Measurements from ENCODE around the gene MGST2. TPM values are rescaled to one million over a fixed set of nuclear protein-coding genes. Genes with fewer than 3 reads are reported as not detected.

MGST2 gene
- polyA plus RNA-seq, 1 experiment, result 10.0 TPM

DNA sequence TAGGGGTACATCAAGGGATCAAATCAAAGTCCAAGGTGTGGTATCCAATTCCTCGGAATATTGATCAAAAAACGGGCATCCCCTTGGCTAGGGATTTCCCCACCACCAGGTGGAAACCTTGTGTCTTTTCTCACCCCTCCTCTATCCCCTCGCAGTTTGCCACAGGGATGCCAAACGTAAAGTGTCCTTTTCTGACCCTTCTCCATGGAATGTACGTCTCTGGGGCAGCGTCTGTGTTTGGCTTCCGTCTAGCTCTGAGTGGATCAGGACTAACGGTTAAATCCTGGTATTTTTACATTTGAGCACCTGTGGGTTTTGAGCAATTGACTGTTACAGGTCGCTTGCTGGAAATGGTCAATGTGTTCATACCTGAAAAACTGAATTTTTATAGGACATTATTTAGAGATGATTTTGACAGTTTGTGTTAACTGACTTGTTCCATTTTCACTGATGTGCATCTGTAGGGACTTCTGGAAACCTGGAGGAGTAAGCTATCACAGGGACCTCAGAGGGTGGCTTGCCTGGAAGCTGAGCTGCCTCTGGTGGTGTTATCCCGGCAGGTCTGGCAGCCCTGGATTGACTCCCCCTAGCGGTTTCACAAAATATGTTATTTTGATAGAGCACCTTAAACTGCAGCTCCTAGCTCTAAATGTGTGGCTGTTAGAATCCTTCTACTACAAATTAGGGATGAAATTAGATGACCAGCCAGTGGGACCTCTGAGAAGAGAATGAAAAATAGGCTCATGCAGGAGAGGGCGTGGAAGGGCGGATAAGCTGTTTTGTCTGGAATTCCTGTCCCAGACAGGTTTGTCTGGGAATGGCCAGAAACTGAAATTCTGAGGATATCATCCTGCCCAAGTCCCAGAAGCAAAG lies 8.8 kb upstream of the MGST2 start:
- ChIA-PET POLR2A (interaction anchor here (0.6 kb wide), 1 partner anchor 27 kb away, joined by 4 read pairs; no protein-coding TSS in a partner anchor), CTCF (interaction anchor here (0.5 to 4.5 kb wide), 33 partner anchors 10 to 970 kb away, joined by 3 to 46 read pairs (median 4); partner anchors contain the start of gene MGST2)
- no peaks in the 10 kb centered on the region for H3K36me3 ChIP-seq (ENCODE audit: control insufficient read depth, insufficient read depth, low read length)
- TF ChIP-seq, protein P1, sequence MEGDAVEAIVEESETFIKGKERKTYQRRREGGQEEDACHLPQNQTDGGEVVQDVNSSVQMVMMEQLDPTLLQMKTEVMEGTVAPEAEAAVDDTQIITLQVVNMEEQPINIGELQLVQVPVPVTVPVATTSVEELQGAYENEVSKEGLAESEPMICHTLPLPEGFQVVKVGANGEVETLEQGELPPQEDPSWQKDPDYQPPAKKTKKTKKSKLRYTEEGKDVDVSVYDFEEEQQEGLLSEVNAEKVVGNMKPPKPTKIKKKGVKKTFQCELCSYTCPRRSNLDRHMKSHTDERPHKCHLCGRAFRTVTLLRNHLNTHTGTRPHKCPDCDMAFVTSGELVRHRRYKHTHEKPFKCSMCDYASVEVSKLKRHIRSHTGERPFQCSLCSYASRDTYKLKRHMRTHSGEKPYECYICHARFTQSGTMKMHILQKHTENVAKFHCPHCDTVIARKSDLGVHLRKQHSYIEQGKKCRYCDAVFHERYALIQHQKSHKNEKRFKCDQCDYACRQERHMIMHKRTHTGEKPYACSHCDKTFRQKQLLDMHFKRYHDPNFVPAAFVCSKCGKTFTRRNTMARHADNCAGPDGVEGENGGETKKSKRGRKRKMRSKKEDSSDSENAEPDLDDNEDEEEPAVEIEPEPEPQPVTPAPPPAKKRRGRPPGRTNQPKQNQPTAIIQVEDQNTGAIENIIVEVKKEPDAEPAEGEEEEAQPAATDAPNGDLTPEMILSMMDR (IDR thresholded peaks at IDR 0.05; ENCODE audit: insufficient read depth, low read depth, low read length), result peak; percentile 92
- DNase-seq (ENCODE audit: low read depth), result no peak
- no peak overlapping the region for H3K4me3 ChIP-seq (ENCODE audit: low read depth, low read length)
- no peaks in the 10 kb centered on the region for H3K27me3 ChIP-seq (ENCODE audit: control insufficient read depth, insufficient read depth, low read length)

DNA sequence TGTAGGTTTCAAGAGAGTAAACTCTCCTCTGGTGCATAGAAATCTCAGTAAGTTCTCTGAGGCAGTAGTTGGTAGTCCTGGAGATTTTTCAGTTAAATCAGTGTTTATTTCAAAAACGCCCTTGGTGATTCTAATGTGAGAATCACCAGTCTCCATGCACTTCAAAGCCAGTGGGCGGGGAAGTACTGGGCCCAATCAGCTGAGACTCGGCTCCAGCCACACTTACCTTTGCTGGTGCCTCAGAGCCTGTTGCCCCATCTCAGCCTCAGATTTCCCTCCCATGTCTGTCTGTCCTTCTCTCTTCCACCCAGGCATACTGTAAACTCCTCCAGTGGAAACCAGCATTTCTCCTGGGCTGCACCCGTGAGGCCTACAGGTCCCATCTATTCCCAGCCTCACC lies 7.4 kb upstream of the MGST2 start:
- no peak for DNase-seq (ENCODE audit: low read depth)
- Histone ChIP-seq H3K4me3 (ENCODE audit: low read depth, low read length) (no peak overlapping the region), H3K36me3 (ENCODE audit: control insufficient read depth, insufficient read depth, low read length) (no peaks in the 10 kb centered on the region), H3K27me3 (ENCODE audit: control insufficient read depth, insufficient read depth, low read length) (no peaks in the 10 kb centered on the region)
- CTCF ChIA-PET, result interaction anchor here (0.7 to 4.5 kb wide), 15 partner anchors 8 to 677 kb away, joined by 3 to 46 read pairs (median 5); partner anchors contain the start of gene MGST2
- TF ChIP-seq, protein P1 (IDR thresholded peaks at IDR 0.05; ENCODE audit: insufficient read depth, low read depth, low read length), result no peak
- POLR2A ChIA-PET, result no interaction called here

DNA sequence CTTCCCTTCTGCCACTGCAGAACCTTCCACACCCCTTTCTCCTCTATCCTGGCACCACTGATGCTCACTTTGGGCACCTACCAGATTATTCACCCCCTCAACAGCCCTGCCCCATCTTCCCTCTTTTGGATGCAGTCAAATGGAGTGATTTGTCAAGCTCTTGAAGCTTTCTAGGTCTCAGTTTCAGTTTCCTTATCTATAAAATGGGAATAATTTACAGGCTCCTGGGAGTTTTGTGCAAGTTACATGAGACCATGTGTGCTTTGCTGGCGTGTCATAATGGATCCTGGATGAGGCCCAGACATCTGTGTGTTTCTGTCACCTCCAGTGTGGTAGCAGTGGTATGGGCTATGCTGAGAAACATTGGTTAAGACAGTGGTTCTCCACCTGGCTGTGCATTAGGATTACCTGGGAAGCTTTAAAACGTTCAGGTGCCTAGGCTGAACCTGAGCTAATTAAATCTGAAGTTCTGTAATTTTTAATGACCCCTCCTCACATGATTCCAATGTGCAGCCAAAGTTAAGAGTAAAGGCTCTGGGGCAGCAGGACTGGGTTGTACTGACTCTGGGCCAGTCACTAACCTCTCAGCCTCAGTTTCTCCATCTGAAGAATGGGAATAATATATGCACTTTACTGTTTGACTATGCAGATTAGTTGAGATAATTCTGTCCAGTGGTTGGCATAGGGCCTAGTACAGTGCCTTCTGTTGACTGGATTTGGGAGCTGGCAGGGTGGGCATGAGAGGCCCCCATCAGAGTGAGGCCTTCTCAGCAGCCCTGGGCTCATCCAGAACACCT lies 6.8 kb upstream of the MGST2 start:
- Histone ChIP-seq H3K4me3 (ENCODE audit: low read depth, low read length) (no peak overlapping the region), H3K36me3 (ENCODE audit: control insufficient read depth, insufficient read depth, low read length) (no peaks in the 10 kb centered on the region), H3K27me3 (ENCODE audit: control insufficient read depth, insufficient read depth, low read length) (no peaks in the 10 kb centered on the region)
- TF ChIP-seq, protein P1 (IDR thresholded peaks at IDR 0.05; ENCODE audit: insufficient read depth, low read depth, low read length), result no peak
- DNase-seq (ENCODE audit: low read depth), result no peak
- ChIA-PET CTCF (interaction anchor here (0.9 to 4.5 kb wide), 8 partner anchors 8 to 676 kb away, joined by 3 to 46 read pairs (median 4); partner anchors contain the start of gene MGST2), POLR2A (no interaction called here)

DNA sequence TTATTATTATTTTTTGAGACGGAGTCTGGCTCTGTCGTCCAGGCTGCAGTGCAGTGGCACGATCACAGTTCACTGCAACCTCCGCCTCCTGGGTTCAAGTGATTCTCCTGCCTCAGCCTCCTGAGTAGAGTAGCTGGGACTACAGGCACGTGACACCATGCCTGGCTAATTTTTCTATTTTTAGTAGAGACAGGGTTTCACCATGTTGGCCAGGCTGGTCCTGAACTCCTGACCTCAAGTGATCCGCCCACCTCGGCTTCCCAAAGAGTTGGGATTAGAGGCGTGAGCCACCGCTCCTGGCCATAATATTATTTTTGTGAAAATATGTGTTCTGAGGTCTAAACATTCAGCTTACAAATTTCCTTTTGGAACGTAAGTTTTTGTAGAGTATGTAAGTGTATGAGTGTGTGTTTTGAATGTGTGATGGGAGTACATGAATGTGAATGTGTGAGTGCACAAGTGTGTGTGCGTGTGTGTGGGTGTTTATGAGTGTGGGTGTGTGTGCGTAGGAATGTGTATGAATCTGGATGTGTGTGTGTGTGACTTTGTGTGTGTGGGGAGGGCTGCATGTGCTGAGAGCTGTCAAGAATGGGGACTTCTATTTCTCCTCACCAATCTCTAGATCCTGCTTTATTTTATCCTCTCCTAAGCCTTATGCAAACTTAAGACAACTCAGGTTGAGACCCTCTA lies 5.7 kb upstream of the MGST2 start:
- POLR2A ChIA-PET, result no interaction called here
- H3K4me3 ChIP-seq (ENCODE audit: low read depth, low read length), result no peak overlapping the region
- no peak for DNase-seq (ENCODE audit: low read depth)
- H3K27me3 ChIP-seq (ENCODE audit: control insufficient read depth, insufficient read depth, low read length), result no peaks in the 10 kb centered on the region
- CTCF ChIA-PET, result interaction anchor here (1.0 to 1.1 kb wide), 2 partner anchors 57 to 162 kb away, joined by 3 to 5 read pairs; no protein-coding TSS in a partner anchor
- no peaks in the 10 kb centered on the region for H3K36me3 ChIP-seq (ENCODE audit: control insufficient read depth, insufficient read depth, low read length)
- TF ChIP-seq, protein P1 (IDR thresholded peaks at IDR 0.05; ENCODE audit: insufficient read depth, low read depth, low read length), result no peak
